Lower lobe of right lung (tissue), 2 donors: Measurements from ENCODE around the gene WNT9A. TPM values are rescaled to one million over a fixed set of nuclear protein-coding genes. Genes with fewer than 3 reads are reported as not detected.

Experiments used
- ATAC-seq, 2 donors: fragments of 200-7000 bp; cut with Tn5 transposase; one replicate each; pipeline ENCODE4 v1.9.1; 2020 to 2022; ENCODE audit warnings: mild to moderate bottlenecking in 2 of 2, moderate library complexity in 2 of 2
- DNase-seq: peaks from one replicate; pipeline ENCODE4 v3.0.0-alpha.2; 2020
- H3K27ac ChIP-seq: fragments of 200-600 bp; one replicate; pipeline ENCODE4 v1.8.0; 2022
- H3K27me3 ChIP-seq: fragments of 200-600 bp; one replicate; pipeline ENCODE4 v1.8.0; 2022; ENCODE audit warnings: low read depth
- H3K36me3 ChIP-seq: fragments of 200-600 bp; one replicate; pipeline ENCODE4 v1.8.0; 2022; ENCODE audit warnings: mild to moderate bottlenecking
- H3K4me1 ChIP-seq: fragments of 200-600 bp; one replicate; pipeline ENCODE4 v1.8.0; 2022
- H3K4me3 ChIP-seq: fragments of 200-600 bp; one replicate; pipeline ENCODE4 v1.8.0; 2022; ENCODE audit warnings: mild to moderate bottlenecking
- H3K9me3 ChIP-seq: fragments of 200-600 bp; one replicate; pipeline ENCODE4 v1.8.0; 2022
- intact Hi-C: fragments of 100-400 bp; cut with DNase I; formaldehyde crosslinking; loops from one replicate; pipeline ENCODE4 v1.11.0; 2022
- microRNA-seq: library from miRNA; unstranded; fragments of <30 nt; microRNA quantifications from one replicate; pipeline ENCODE4 v1.2.0, GENCODE V29; 2020; ENCODE audit warnings: borderline number of aligned reads
- total RNA-seq: library from RNA; stranded (reverse); fragmentation: NEBNext Ultra II Directional; extraction: Animal tissue kit (Norgen Biotek cat#: 25700); gene quantifications from one replicate; pipeline ENCODE4 v1.2.1, GENCODE V29; 2021
- TF ChIP-seq, protein P1 (sequence below): fragments of 200-600 bp; IDR thresholded peaks from one replicate; pipeline ENCODE4 v1.8.0; 2022; ENCODE audit warnings: antibody characterized with exemption, mild to moderate bottlenecking
- donor health status: DM: no; HTN: yes; CAD: no; lungs with severe emphysema.

The WNT9A gene
- total RNA-seq, 1 donor from 2014 or later, result 7.0 TPM

DNA sequence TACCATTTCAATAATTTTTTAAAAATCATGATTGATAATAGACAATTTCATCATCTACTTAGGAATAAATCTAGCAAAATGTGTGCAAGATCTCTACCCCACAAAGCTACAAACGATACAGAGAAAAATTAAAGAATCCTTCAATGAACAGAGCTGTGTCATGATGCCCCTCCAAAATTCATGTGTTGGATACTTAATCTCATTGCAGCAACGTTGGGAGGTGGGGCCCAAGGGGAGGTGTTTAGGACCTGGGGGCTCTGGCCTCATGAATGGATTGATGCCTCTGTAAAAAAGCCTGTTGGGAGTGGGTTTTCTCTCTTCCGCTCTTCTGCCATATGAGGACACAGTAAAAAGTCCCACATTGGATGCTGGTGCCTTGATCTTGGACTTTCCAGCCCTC lies 77.4 kb downstream of the WNT9A start:
- TF ChIP-seq, protein P1, sequence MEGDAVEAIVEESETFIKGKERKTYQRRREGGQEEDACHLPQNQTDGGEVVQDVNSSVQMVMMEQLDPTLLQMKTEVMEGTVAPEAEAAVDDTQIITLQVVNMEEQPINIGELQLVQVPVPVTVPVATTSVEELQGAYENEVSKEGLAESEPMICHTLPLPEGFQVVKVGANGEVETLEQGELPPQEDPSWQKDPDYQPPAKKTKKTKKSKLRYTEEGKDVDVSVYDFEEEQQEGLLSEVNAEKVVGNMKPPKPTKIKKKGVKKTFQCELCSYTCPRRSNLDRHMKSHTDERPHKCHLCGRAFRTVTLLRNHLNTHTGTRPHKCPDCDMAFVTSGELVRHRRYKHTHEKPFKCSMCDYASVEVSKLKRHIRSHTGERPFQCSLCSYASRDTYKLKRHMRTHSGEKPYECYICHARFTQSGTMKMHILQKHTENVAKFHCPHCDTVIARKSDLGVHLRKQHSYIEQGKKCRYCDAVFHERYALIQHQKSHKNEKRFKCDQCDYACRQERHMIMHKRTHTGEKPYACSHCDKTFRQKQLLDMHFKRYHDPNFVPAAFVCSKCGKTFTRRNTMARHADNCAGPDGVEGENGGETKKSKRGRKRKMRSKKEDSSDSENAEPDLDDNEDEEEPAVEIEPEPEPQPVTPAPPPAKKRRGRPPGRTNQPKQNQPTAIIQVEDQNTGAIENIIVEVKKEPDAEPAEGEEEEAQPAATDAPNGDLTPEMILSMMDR, result no peak
- H3K27ac ChIP-seq, result no peak overlapping the region
- no peak overlapping the region for H3K4me3 ChIP-seq
- intact Hi-C loops, result no loop called here
- H3K4me1 ChIP-seq, result no peaks in the 10 kb centered on the region
- no peaks in the 10 kb centered on the region for H3K9me3 ChIP-seq
- no peaks in the 10 kb centered on the region for H3K36me3 ChIP-seq
- DNase-seq, result no peak
- peaks cover 7% of the 10 kb centered on the region for H3K27me3 ChIP-seq
- ATAC-seq, result no peak

DNA sequence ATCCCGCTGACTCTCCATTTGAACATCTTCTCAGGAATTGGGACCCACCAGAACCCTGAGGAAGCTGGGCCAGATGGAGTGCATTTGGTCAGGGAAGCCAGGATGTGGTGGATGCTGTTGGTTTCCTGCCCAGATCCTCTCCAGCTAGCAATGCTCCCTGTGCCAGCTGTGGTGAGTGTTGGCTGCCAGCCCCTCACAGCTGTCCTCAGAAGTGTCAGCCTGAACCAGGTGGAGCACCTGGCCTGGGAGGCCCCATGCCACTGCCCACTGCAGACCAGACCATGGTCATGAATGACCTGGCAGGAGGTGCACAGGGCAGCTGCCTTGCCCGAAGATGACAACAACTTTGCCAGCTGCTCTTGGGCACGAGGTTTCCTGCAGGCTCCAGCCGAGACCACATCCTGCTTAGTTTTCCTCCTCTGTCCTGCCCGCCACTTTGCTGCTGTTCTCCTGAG lies 77.9 kb downstream of the WNT9A start:
- TF ChIP-seq, protein P1, result no peak
- intact Hi-C loops, result no loop called here
- Histone ChIP-seq H3K27me3 (peaks cover 7% of the 10 kb centered on the region), H3K4me1 (no peaks in the 10 kb centered on the region), H3K9me3 (peaks cover under 1% of the 10 kb centered on the region), H3K36me3 (no peaks in the 10 kb centered on the region), H3K27ac (no peak overlapping the region), H3K4me3 (no peak overlapping the region)
- no peak for DNase-seq
- peak in 1 of 2 donors; percentile 34 for ATAC-seq

DNA sequence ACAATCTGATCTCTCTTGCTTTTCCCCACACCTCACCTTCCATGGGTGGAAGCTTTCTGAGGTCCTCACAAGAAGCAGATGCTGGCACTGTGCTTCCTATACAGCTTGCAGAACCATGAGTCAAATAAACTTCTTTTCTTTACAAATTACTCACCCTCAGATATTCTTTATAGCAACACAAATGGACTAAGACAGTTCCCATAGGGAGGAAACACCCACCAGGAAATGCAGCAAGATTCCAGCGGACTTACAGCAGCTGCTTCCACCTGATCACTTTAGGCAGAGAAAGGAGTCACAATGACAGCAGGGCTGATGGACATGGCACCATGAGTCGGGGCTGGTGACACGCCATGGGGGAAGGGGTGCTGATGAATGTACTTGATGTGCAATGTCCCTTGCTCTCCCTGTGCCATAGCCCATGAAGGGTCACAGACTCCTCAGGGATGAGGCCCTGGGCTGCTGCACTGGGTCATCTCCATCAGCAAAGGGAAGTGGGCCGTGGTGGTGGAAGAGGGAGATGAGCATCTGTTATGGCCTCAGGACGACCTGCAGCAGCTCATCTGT lies 78.4 kb downstream of the WNT9A start:
- H3K36me3 ChIP-seq, result no peaks in the 10 kb centered on the region
- intact Hi-C loops, result no loop called here
- DNase-seq, result no peak
- H3K9me3 ChIP-seq, result peaks cover 5% of the 10 kb centered on the region
- peaks cover 7% of the 10 kb centered on the region for H3K27me3 ChIP-seq
- TF ChIP-seq, protein P1, result no peak
- peak in 1 of 2 donors; percentile 15 for ATAC-seq
- no peak overlapping the region for H3K4me3 ChIP-seq
- H3K4me1 ChIP-seq, result no peaks in the 10 kb centered on the region
- H3K27ac ChIP-seq, result no peak overlapping the region

Small RNA genes lying within 50 kb of the gene (microRNA-seq; reads per million reads assigned to microRNA genes)
- gene MIR5008, result not detected

Other genes starting within 250 kb of the WNT9A start
- 14.9 TPM for gene JMJD4, start 212.6 kb downstream of the WNT9A start, total RNA-seq
- gene SNAP47, start 212.5 kb downstream of the WNT9A start, total RNA-seq, result 23.1 TPM
- not detected for gene PRSS38, start 132.3 kb downstream of the WNT9A start, total RNA-seq
- gene WNT3A, start 59.1 kb upstream of the WNT9A start, total RNA-seq, result 6.0 TPM
- 368 TPM for gene ARF1, start 134.8 kb upstream of the WNT9A start, total RNA-seq
- 12.4 TPM for gene C1orf35, start 155.4 kb upstream of the WNT9A start, total RNA-seq
- gene MRPL55, start 161.4 kb upstream of the WNT9A start, total RNA-seq, result 43.6 TPM
- 192 TPM for gene GUK1, start 192.3 kb upstream of the WNT9A start, total RNA-seq
- 6.0 TPM for gene GJC2, start 202.0 kb upstream of the WNT9A start, total RNA-seq
- gene IBA57, start 217.9 kb upstream of the WNT9A start, total RNA-seq, result 10.7 TPM